IPS DF 4.7 (cell line): ENCODE data around the gene FSTL5.

Experiments used
- DNase-seq: peaks from one replicate; pipeline ENCODE4 v3.0.0-alpha.2; 2013; ENCODE audit warnings: low spot score; ENCODE audit errors: extremely low read depth

Gene FSTL5

GRCh38 chr4:161457311-161457710 is 706.5 kb downstream of the FSTL5 start:
- DNase-seq = no peak

GRCh38 chr4:161454860-161455259 is 708.9 kb downstream of the FSTL5 start:
- no peak for DNase-seq

- DNase-seq = no peak
Observed at GRCh38 chr4:161448550-161449180, 715.1 kb downstream of the FSTL5 start.

GRCh38 chr4:161444626-161445025 is 719.2 kb downstream of the FSTL5 start:
- no peak for DNase-seq

GRCh38 chr4:161442921-161443320 is 720.9 kb downstream of the FSTL5 start:
- no peak for DNase-seq

GRCh38 chr4:161438096-161438495 is 725.7 kb downstream of the FSTL5 start:
- DNase-seq = no peak

- no peak for DNase-seq
Observed at GRCh38 chr4:161428180-161428965, 735.4 kb downstream of the FSTL5 start.

GRCh38 chr4:161419822-161420221 is 744.0 kb downstream of the FSTL5 start:
- no peak for DNase-seq

- DNase-seq = no peak
Observed at GRCh38 chr4:161411901-161412300, 751.9 kb downstream of the FSTL5 start.

GRCh38 chr4:161404346-161405110 is 759.3 kb downstream of the FSTL5 start:
- no peak for DNase-seq

GRCh38 chr4:161403781-161404180 is 760.0 kb downstream of the FSTL5 start:
- DNase-seq = no peak

GRCh38 chr4:161393602-161394001 is 770.2 kb downstream of the FSTL5 start:
- DNase-seq = peak; percentile 38

- no peak for DNase-seq
Observed at GRCh38 chr4:161382655-161383054, 781.1 kb downstream of the FSTL5 start.

- DNase-seq = no peak
Observed at GRCh38 chr4:161376275-161376674, 787.5 kb downstream of the FSTL5 start.

- DNase-seq = no peak
Observed at GRCh38 chr4:161364681-161365080, 799.1 kb downstream of the FSTL5 start.

GRCh38 chr4:161360982-161361381 is 802.8 kb downstream of the FSTL5 start:
- no peak for DNase-seq

GRCh38 chr4:161359491-161359890 is 804.3 kb downstream of the FSTL5 start:
- no peak for DNase-seq

GRCh38 chr4:161356351-161356750 is 807.4 kb downstream of the FSTL5 start:
- no peak for DNase-seq

- DNase-seq = no peak
Observed at GRCh38 chr4:161350946-161351345, 812.9 kb downstream of the FSTL5 start.

- DNase-seq = no peak
Observed at GRCh38 chr4:161345741-161346140, 818.1 kb downstream of the FSTL5 start.

- DNase-seq = no peak
Observed at GRCh38 chr4:161343569-161343950, 820.2 kb downstream of the FSTL5 start.

- no peak for DNase-seq
Observed at GRCh38 chr4:161342881-161343568, 820.8 kb downstream of the FSTL5 start.
